ENCODE measurements around the gene IRF7. TPM values are rescaled to one million over a fixed set of nuclear protein-coding genes. Genes with fewer than 3 reads are reported as not detected.
A peak's percentile ranks its signal among the peaks of the same experiment; 100 is the strongest.

Gene IRF7
- total and polyA plus RNA-seq, 2 of the 4 experiments (the other 2 are of a cell fraction): 1.6 to 4.5 TPM

- dilution Hi-C loops (cut with HindIII; ENCODE audit: low sequenced_read_pairs, unreplicated experiment): no loop called here
- Histone ChIP-seq H3K23ac (ENCODE audit: low read depth, low read length) (no peak overlapping the region; the same call in 1 of the 2 replicates), H3K79me1 (ENCODE audit: low read depth in 1 of 2, low read length in 2 of 2) (peaks cover 2 to 40% of the 10 kb centered on the region in 2 experiments; a peak in 3 of 4 replicates), H3K4me1 (ENCODE audit: control insufficient read depth, insufficient read depth, low read length) (peaks cover 16% of the 10 kb centered on the region), H3K9me1 (ENCODE audit: insufficient read depth, low read length) (peaks cover 18% of the 10 kb centered on the region), H4K20me1 (ENCODE audit: insufficient read depth, low read length) (peaks cover 60% of the 10 kb centered on the region), H3K4ac (ENCODE audit: low read depth, low read length) (no peak overlapping the region), H3K9ac (ENCODE audit: low read depth, low read length) (peak overlapping the region; percentile 97), H3K36me3 (ENCODE audit: control insufficient read depth, insufficient read depth, low read length) (peaks cover 9% of the 10 kb centered on the region), H3K56ac (ENCODE audit: extremely low read depth, insufficient read depth, low read length) (no peak overlapping the region), H2AK5ac (ENCODE audit: low read depth, low read length) (no peak overlapping the region), H2AFZ (replicated peaks; ENCODE audit: low read length, poor library complexity) (no peak overlapping the region), H2BK20ac (ENCODE audit: low read depth, low read length) (no peak overlapping the region), H2BK15ac (ENCODE audit: low read depth, low read length) (no peak overlapping the region), H3K9me3 (ENCODE audit: control insufficient read depth, insufficient read depth, low read length) (no peaks in the 10 kb centered on the region), H4K8ac (ENCODE audit: low read depth in 2 of 2, low read length in 2 of 2) (no peak overlapping the region), H3K18ac (ENCODE audit: low read depth, low read length) (no peak overlapping the region), H3K14ac (replicated peaks; ENCODE audit: low read depth, low read length) (0 out of 2 replicates have a peak overlapping the region, but pooled peaks have one; percentile 0), H4K91ac (ENCODE audit: insufficient read depth, low read depth, low read length) (no peak overlapping the region), H3K27ac (ENCODE audit: insufficient read depth, low read length) (peak overlapping the region; percentile 87), H4K5ac (ENCODE audit: low read depth, low read length) (no peak overlapping the region), H2BK120ac (ENCODE audit: low read depth, low read length) (no peak overlapping the region), H2AK9ac (replicated peaks; ENCODE audit: low read depth, low read length, poor library complexity) (no peak overlapping the region), H3K27me3 (ENCODE audit: control insufficient read depth, insufficient read depth, low read length) (no peaks in the 10 kb centered on the region; the same call in 1 of the 2 replicates), H2BK5ac (ENCODE audit: low read depth, low read length, poor library complexity, severe bottlenecking) (no peak overlapping the region), H3K4me3 (ENCODE audit: insufficient read depth, low read depth, low read length) (peak overlapping the region; percentile 61), H3K4me2 (ENCODE audit: low read depth, low read length) (peak overlapping the region; percentile 95)
- CTCF ChIA-PET: no interaction called here
- intact Hi-C loops (cut with micrococcal nuclease): no loop called here
- in situ Hi-C loops (cut with MboI; ENCODE audit: low sequenced_read_pairs): no loop called here
- WGBS, 2 experiments (ENCODE audit: extremely low coverage in 2 of 2, insufficient read length in 1 of 2): 50% methylated on average over 1 of the region's 6 CpGs; no CpG with 5 or more reads in 1 of the 2 experiments
- DNase-seq: no peak
- no TSS peak for BruUV-seq (replicated peaks)
- no peak for ATAC-seq (ENCODE audit: low read depth)
- TF ChIP-seq NFE2L2 (IDR thresholded peaks at IDR 0.05; ENCODE audit: low read depth, low read length) (no peak), MAFK (IDR thresholded peaks at IDR 0.05; ENCODE audit: low read depth, low read length) (no peak), SMC3 (IDR thresholded peaks at IDR 0.05; ENCODE audit: low read depth, low read length) (no peak), BHLHE40 (IDR thresholded peaks at IDR 0.05; ENCODE audit: low read depth, low read length) (no peak)
- TF ChIP-seq, protein P1, sequence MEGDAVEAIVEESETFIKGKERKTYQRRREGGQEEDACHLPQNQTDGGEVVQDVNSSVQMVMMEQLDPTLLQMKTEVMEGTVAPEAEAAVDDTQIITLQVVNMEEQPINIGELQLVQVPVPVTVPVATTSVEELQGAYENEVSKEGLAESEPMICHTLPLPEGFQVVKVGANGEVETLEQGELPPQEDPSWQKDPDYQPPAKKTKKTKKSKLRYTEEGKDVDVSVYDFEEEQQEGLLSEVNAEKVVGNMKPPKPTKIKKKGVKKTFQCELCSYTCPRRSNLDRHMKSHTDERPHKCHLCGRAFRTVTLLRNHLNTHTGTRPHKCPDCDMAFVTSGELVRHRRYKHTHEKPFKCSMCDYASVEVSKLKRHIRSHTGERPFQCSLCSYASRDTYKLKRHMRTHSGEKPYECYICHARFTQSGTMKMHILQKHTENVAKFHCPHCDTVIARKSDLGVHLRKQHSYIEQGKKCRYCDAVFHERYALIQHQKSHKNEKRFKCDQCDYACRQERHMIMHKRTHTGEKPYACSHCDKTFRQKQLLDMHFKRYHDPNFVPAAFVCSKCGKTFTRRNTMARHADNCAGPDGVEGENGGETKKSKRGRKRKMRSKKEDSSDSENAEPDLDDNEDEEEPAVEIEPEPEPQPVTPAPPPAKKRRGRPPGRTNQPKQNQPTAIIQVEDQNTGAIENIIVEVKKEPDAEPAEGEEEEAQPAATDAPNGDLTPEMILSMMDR (conservative IDR thresholded peaks at IDR 0.05; ENCODE audit: low read depth, low read length): no peak
- POLR2A ChIA-PET (ENCODE audit: unreplicated experiment): no interaction called here
Measured at GRCh38 chr11:577611-577894, 38.2 kb downstream of the IRF7 start.
